Inflammatory macrophage (primary cell): ENCODE data around the gene ACTA2.
A peak's percentile ranks its signal among the peaks of the same experiment; 100 is the strongest.

Experiments
- DNase-seq, 2 donors: peaks; one replicate each; pipeline ENCODE4 v3.0.0-alpha.2; 2020 to 2022
- total RNA-seq, 18 experiments: gene quantifications; one replicate each; lab custom pipeline; 2026; ENCODE audit warnings: mixed read lengths in 6 of 18, inconsistent platforms in 2 of 18; lab: John Stamatoyannopoulos, UW

The ACTA2 gene
- total RNA-seq = 4.0 to 11.7 (median 7.7) reads per million in 18 experiments

GRCh38 chr10:88952647-88953111 lies at the start of gene ACTA2:
Gene ACTA2 (minus strand): TSS chr10:88952773. CDS start chr10:88948930, 3,843 bp downstream.
- no peak for DNase-seq

- DNase-seq = no peak
Observed at GRCh38 chr10:89001729-89002072, 49.1 kb upstream of the ACTA2 start.

GRCh38 chr10:89001024-89001728 lies 48.6 kb upstream of the ACTA2 start:
- no peak for DNase-seq

- no peak for DNase-seq
Observed at GRCh38 chr10:88999625-89000024, 47.1 kb upstream of the ACTA2 start.

GRCh38 chr10:88996927-88997326 lies 44.4 kb upstream of the ACTA2 start:
- peak; percentile 51 to 71 for DNase-seq

GRCh38 chr10:88995156-88995876 lies 42.7 kb upstream of the ACTA2 start:
- DNase-seq = no peak

- no peak for DNase-seq
Observed at GRCh38 chr10:88994019-88994418, 41.4 kb upstream of the ACTA2 start.

- no peak for DNase-seq
Observed at GRCh38 chr10:88992921-88993524, 40.5 kb upstream of the ACTA2 start.

GRCh38 chr10:88991899-88992320 lies 39.3 kb upstream of the ACTA2 start:
- peak; percentile 64 to 72 for DNase-seq

GRCh38 chr10:88991161-88991898 lies 38.8 kb upstream of the ACTA2 start:
- DNase-seq = peak; percentile 72 to 78

- peak; percentile 72 to 75 for DNase-seq
Observed at GRCh38 chr10:88990384-88991160, 38.0 kb upstream of the ACTA2 start, which contains the start of gene FAS. Gene FAS (plus strand): TSS chr10:88990798. CDS start chr10:88990877, 79 bp downstream.

GRCh38 chr10:88989824-88990383 lies 37.3 kb upstream of the ACTA2 start:
- peak; percentile 21 to 75 for DNase-seq

- DNase-seq = no peak
Observed at GRCh38 chr10:88989423-88989822, 36.9 kb upstream of the ACTA2 start.

- DNase-seq = no peak
Observed at GRCh38 chr10:88987840-88988239, 35.3 kb upstream of the ACTA2 start.

GRCh38 chr10:88987243-88987725 lies 34.7 kb upstream of the ACTA2 start:
- no peak for DNase-seq

GRCh38 chr10:88986549-88987242 lies 34.1 kb upstream of the ACTA2 start:
- DNase-seq = peak; percentile 60 to 69

GRCh38 chr10:88984525-88984924 lies 32.0 kb upstream of the ACTA2 start:
- DNase-seq = no peak

- DNase-seq = no peak
Observed at GRCh38 chr10:88983939-88984338, 31.4 kb upstream of the ACTA2 start.

- no peak for DNase-seq
Observed at GRCh38 chr10:88983206-88983605, 30.6 kb upstream of the ACTA2 start.

GRCh38 chr10:88982366-88982765 lies 29.8 kb upstream of the ACTA2 start:
- DNase-seq = no peak

GRCh38 chr10:88981435-88981834 lies 28.9 kb upstream of the ACTA2 start:
- no peak for DNase-seq
